Measurements from ENCODE around the gene CYBB.

- TF ChIP-seq POLR2AphosphoS5 (IDR thresholded peaks at IDR 0.05) = no peak
- no peak for TF ChIP-seq EP300 (IDR thresholded peaks at IDR 0.05)
Measured at GRCh38 chrX:37802028-37802427, 22.2 kb downstream of the CYBB start.
